Measurements from ENCODE around the gene CCDC93.

Gene CCDC93

DNA sequence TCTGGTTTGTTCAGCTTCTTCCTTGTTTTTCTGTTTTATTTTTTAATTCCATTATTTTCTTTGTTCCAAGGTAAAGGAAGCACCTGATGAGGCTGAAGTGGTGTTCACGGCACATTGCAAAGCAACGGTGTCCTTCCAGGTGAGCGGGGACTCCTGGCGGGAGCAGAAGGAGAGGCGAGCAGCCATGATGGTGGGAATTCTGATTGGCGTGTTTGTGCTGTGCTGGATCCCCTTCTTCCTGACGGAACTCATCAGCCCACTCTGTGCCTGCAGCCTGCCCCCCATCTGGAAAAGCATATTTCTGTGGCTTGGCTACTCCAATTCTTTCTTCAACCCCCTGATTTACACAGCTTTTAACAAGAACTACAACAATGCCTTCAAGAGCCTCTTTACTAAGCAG lies 110.9 kb downstream of the CCDC93 start:
- no peak for DNase-seq (ENCODE audit: low read depth)

DNA sequence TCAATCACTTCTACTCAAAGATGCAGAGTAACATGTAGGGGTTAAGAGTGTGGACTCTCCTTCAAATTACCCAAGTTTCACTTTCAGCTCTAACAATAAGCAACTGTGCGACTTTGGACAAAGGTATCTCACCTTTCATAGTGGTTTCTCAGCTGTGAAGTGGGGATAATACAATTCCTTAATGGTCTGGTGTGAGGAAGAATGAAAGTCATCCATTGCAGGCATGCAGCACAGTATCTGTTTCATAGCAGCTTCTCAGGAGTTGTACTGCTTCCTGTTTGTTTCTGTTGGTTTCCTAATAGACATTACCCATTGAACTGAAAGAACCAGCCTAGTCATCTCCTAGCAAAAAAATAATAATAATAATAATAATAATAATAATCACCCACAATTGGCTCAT lies 125.0 kb downstream of the CCDC93 start:
- no peak for DNase-seq (ENCODE audit: low read depth)

DNA sequence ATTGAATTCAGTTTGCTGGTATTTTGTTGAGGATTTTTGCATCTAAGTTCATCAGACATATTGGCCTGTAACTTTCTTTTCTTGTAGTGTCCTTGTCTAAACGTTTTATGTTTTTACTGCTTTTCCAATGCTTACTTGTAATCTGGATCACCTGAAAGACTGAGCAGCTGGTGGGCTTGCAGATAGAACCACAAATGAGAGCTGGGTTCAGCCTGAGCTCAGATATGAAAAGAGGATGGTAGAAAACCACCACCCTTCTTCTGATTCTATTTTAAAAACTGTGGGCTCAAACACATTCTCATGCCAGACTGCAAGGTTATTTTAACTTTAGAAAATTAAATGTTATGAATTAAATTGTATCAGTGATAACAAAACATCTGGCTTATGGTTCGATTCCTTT lies 128.6 kb downstream of the CCDC93 start:
- DNase-seq (ENCODE audit: low read depth) = no peak

DNA sequence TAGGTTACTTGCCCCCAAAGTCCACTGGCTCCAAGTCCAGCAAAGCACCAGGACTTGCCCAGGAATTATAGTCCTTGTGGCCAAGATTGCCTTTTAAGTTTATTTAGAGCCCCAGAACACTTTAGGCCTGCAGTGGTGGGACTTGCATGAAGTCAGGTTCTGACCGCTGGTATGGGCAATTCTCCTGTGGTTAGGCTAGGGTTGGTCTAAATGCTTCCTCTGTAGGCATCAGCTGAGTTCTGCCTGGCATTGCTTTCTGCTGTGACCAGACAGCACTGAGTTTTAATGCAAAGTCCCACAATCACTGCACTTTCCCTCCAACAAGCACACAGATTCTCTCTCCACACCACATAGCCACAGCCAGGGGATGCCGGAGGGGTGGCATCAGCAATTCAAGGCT lies 134.9 kb downstream of the CCDC93 start:
- no peak for DNase-seq (ENCODE audit: low read depth)

DNA sequence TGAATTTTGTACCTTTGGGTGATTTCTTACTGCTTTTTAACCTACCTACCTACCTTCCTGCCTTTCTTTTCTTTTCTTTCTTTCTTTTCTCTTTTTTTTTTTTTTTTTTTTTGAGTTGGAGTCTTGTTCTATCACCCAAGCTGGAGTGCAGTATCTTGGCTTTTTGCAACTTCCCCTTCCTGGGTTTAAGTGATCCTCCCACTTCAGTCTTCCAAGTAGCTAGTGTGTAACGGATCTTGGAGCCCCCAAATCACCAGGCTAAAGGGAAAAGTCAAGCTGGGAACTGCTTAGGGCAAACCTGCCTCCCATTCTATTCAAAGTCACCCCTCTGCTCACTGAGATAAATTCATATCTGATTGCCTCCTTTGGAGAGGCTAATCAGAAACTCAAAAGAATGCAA lies 138.1 kb downstream of the CCDC93 start:
- no peak for DNase-seq (ENCODE audit: low read depth)
